Fibroblast of skin of back (primary cell): ENCODE data around the gene SFTPA1.
"Not testable (repeated sequence)": the region's sequence is repeated elsewhere in the genome, so short reads cannot be mapped to it uniquely, and the experiment has no call there.

Source experiments
- DNase-seq: peaks from one replicate; pipeline ENCODE4 v3.0.0-alpha.2; 2013

The SFTPA1 gene

DNA sequence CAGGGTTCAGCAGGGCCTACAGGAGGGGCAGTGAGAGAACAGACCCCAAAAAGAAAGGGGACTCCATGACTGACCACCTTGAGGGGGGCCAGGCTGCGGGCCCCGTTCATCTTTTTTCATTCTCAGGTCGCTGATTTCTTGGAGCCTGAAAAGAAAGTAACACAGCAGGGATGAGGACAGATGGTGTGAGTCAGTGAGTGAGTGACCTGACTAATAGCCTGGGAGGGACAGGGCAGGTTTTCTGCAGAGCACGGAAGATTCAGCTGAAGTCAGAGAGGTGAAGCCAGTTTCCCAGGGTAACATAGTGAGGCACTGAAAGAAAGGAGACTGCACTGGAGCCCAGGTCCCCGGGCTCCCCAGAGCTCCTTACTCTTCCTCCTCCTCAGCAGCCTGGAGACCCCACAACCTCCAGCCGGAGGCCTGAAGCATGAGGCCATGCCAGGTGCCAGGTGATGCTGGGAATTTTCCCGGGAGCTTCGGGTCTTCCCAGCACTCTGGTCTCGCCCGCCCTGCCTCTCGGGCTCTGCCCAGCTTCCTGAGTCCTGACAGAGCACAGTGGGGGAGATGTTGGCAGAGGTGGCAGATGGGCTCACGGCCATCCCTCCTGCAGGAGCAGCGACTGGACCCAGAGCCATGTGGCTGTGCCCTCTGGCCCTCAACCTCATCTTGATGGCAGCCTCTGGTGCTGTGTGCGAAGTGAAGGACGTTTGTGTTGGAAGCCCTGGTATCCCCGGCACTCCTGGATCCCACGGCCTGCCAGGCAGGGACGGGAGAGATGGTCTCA lies 646 bp downstream of the SFTPA1 start:
- DNase-seq, result peak; percentile 6

DNA sequence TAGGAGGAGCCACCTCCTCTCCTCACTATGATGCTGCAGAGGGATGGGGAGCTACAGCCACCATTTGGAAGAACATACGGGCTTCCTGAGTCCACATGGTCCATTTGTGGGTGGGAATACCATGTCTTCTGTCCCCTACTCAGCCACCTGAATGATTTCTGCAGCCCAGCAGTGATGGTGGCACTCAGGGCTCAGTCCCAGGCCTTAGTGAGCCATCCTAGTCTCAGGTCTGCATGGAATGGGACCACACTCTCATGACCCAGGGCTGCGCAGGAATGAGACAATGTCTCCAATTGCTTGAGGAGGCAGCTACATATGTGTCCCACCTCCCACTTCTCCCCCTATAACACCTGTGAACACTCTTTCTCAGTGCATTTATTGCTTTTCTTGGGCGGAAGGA lies 4.8 kb downstream of the SFTPA1 start:
- no peak for DNase-seq

DNA sequence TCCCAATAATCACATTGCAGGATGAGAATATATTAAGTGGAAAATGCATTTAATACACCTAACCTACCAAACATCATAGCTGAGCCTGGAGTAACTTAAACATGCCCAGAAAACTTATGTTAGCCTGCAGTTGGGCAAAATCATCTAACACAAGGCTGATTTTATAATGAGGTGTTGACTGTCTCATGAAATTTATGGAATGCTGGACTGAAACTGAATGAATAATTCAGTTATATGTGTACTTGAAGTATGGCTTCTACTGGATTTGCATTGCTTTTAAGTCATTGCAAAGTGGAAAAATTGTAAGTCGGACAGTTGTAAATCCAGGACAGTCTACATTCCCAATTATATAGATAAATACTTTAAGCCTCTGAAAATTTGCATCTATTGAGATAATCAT lies 5.4 kb downstream of the SFTPA1 start:
- no peak for DNase-seq

DNA sequence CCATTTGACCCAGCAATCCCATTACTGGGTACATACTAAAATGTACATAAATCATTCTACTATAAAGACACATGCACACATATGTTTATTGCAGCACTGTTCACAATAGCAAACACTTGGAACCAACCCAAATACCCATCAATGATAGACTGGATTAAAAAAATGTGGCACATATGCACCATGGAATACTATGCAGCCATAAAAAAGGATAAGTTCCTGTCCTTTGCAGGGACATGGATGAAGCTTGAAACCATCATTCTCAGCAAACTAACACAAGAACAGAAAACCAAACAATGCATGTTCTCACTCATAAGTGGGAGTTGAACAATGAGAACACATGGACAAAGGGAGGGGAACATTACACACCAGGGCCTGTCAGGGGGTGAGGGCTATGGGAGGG lies 12.9 kb downstream of the SFTPA1 start:
- DNase-seq, result not testable (repeated sequence)

DNA sequence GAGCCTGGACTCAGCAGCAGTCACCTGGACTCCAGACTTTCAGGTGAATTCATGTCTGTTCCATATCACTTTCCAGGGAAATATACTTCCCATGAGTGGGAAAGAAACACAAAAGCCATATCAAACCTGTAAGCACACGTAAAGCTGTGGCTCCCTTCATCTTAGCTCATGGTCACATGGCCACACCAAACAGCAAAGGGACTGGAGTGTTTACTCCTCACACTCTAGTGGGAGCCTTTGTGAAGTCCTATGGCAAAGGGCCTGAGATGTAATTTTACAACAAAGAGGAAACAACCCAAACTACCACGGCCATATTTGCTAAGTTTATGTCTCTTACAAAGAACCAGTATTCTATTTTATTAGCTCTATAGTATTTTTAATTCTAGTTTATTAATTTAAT lies 16.3 kb downstream of the SFTPA1 start:
- DNase-seq, result no peak

DNA sequence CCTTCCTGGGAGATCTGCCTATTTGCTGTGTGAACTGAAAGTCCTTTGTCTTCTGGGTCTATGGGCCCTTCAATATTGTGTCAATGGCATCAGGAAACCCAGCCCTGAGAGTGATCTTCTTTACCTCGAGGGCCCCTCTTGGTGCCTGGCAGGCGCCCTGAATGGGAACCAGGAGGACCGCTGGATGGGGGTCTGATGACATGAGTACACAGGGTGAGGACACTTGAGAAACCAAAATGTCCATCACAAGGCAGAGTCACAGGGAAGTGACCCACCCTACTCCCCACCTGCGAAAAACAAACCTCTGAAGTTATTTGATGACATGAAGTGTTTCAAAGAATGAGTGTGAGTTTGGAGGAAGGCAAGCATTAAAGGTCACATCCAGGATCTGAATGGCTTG lies 17.3 kb downstream of the SFTPA1 start:
- DNase-seq, result no peak

DNA sequence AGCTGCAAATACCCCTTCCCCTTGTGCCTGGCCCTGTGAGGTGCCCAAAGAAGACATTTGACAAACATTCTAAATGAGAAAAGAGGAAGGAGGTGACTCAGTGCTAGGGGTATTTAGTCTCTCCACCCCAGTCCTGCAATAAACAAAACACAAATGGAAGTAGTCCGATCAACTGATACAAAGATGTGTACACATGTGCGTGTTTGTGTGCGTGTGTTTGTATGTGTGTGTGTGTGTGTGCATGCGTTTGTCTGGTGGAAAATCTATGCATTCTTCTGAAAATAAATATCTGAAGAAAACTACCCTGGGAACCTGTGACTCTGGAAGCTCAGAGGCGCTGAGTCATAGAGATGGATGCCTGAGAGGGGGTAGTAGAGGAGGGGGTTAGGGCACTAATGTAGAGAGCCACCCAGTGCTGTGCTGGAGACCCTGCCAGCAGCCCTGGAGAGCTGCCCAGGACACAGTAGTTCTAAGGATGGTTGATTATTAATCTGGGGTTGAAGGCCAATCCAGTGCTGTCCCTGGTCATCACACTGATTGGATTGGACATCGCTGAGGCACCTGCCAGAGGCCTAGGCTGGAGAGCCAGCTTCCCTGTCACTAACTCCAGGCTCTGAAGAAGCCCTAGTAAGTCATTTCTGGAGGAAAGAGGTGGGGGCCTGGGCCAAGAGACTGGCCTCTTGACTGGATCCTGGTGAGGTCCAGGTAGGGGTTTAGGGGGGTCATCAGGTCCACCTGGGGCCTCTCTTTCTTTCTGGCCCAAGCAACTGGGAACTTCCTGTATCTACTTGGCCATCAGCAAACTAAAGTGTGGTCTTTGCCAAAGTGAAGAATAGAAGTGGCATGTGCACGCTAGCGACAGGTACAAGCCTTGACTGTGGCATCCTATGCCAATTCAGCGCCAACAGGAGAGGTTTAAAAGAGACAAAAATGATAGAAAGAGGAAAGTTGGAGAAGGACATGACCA lies 18.5 kb downstream of the SFTPA1 start:
- peak; percentile 4 for DNase-seq

DNA sequence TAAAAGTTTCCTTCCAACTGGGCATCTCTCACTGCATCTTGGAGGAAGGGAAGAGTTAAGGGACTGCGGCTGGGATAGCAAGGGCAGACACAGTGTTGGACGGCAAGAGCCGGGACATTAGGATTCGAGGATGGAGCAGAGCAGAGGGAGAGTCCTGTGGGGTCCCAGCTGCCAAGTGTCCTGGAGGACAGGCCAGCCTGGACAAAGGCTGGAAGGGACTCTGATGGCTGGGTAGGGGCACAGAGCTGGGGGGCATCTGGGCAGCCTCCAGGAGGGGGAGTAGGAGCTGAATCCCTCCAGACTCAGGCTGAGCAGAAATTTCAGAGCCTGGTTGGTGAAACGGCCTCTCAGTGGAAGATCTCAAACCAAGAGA lies 19.2 kb downstream of the SFTPA1 start:
- no peak for DNase-seq

DNA sequence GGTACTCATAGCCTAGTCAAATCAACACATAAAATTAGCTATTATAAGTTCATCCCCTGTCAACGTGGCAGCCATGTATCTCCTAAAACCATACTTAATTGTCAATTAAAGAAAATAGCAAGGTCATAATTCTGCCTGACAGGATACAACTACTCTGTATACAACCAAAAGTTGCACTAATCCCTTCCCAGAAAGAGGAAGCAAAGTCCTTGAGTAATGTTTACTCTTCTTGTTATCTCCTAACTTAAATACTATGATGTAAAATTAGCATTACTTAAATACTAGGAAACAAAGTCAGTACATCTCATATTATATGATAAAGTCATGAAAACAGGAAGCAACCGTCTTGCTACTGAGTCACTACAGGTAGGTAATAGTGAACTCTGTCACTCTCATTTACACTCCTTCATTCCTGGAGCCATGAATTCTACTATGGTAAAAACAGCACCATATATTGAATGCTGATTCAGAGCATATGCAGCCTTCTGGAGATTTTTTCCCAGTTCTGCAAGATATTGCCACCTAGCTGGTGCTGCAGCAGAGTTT lies 26.0 kb downstream of the SFTPA1 start:
- not testable (repeated sequence) for DNase-seq

DNA sequence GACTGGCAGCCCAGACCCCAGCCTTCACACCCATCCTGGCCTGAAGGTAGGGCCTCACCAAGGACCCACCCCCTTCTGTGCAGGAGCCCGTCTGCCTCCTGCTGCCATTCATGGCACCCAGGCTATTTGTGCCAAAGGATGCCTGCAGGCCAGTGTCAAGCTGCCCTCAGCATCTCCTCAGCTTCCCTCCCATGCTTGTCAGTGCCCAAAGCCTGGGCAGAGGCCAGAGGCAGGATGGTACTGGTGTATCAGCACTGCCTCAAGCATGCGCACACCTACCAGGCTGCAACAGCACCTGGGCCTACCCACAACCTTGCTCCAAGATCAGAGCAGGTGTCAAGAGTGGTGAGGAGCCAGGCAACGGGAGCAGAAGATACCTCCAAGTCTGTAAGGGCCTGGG lies 27.6 kb downstream of the SFTPA1 start:
- DNase-seq, result no peak

DNA sequence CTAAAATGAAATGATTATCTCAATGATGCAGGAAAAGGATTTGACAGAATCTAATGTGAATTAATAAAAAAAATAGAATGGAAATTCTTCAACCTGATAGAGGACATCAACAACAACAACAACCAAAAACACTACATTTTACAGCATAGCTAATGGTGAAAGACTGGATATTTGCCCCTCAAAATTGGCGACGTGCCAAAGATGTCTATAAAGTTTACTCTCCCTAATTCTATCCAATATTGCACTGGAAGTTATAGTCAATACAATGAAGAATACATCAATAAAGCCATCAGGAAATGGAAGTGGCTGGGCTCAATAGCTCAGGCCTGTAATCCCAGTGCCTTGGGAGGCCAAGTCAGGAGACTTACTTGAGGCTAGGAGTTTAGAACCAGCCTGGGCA lies 42.0 kb downstream of the SFTPA1 start:
- not testable (repeated sequence) for DNase-seq

DNA sequence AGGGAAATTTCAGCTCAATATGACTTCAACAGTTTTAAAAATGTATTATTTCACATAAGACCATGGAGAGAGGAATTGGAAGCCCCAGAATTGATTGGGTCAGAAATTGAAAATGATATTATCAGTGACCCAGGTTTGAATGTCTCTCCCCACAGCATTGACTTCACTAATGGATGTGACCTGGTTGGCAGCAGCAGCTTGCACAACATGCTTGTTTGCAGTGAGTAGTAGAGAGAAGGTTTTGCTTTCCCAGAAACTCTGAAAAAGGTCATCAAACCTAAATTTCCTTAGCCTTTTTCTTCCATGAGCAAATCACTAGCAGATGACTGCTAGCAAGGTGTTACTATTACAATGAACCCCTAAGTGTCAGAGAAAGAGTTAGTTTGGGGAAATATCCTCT lies 52.5 kb downstream of the SFTPA1 start:
- DNase-seq, result not testable (repeated sequence)

DNA sequence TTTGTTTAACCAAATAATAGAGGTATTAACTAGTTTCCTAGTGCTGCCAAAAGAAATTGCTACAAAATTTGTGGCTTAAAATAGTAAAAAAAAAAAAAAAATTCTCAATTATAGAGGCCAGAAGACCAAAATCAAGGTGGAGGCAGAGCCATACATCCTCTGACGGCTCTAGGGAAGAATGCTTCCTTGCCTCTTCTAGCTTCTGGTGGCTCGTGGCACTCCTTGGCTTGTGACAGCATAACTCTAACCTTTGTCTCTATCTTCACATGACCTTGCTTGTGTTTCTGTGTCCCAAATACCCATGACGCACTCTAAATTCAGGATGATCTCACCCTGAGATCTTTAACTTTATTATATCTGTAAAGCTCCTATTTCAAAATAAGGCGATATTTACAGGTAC lies 53.9 kb downstream of the SFTPA1 start:
- not testable (repeated sequence) for DNase-seq
